ENCODE measurements around the gene PNPLA2. TPM values are rescaled to one million over a fixed set of nuclear protein-coding genes. Genes with fewer than 3 reads are reported as not detected.

The PNPLA2 gene
- total RNA-seq, 1 donor = 28.5 TPM

GRCh38 chr11:787084-787675 is 31.5 kb upstream of the PNPLA2 start:
- TF ChIP-seq CTCF (IDR thresholded peaks at IDR 0.05; ENCODE audit: insufficient read depth, low read depth, low read length) = no peak
- H3K4me3 ChIP-seq (ENCODE audit: low read depth, low read length) = no peak overlapping the region
- DNase-seq (ENCODE audit: low read depth) = no peak

- DNase-seq (ENCODE audit: low read depth) = no peak
- no peak overlapping the region for H3K4me3 ChIP-seq (ENCODE audit: low read depth, low read length)
- peak; percentile 5 for TF ChIP-seq CTCF (IDR thresholded peaks at IDR 0.05; ENCODE audit: insufficient read depth, low read depth, low read length)
Observed at GRCh38 chr11:788009-788640, 30.6 kb upstream of the PNPLA2 start.

GRCh38 chr11:788953-789940 is 29.5 kb upstream of the PNPLA2 start:
- DNase-seq (ENCODE audit: low read depth) = no peak
- no peak overlapping the region for H3K4me3 ChIP-seq (ENCODE audit: low read depth, low read length)
- no peak for TF ChIP-seq CTCF (IDR thresholded peaks at IDR 0.05; ENCODE audit: insufficient read depth, low read depth, low read length)

- H3K4me3 ChIP-seq (ENCODE audit: low read depth, low read length) = no peak within 1 kb of the TSS
- DNase-seq (ENCODE audit: low read depth) = no peak
- TF ChIP-seq CTCF (IDR thresholded peaks at IDR 0.05; ENCODE audit: insufficient read depth, low read depth, low read length) = no peak
Observed at GRCh38 chr11:789943-790342, 28.8 kb upstream of the PNPLA2 start, which contains the start of gene CEND1. TSS of gene CEND1 (minus strand) at chr11:790090. CDS start at chr11:788576, 1,514 bp downstream.

- no peak for DNase-seq (ENCODE audit: low read depth)
- no peak for TF ChIP-seq CTCF (IDR thresholded peaks at IDR 0.05; ENCODE audit: insufficient read depth, low read depth, low read length)
- H3K4me3 ChIP-seq (ENCODE audit: low read depth, low read length) = no peak overlapping the region
Observed at GRCh38 chr11:790721-791564, 27.8 kb upstream of the PNPLA2 start.
